Measurements from ENCODE around the gene HYAL3.

HYAL3 gene, protein sequence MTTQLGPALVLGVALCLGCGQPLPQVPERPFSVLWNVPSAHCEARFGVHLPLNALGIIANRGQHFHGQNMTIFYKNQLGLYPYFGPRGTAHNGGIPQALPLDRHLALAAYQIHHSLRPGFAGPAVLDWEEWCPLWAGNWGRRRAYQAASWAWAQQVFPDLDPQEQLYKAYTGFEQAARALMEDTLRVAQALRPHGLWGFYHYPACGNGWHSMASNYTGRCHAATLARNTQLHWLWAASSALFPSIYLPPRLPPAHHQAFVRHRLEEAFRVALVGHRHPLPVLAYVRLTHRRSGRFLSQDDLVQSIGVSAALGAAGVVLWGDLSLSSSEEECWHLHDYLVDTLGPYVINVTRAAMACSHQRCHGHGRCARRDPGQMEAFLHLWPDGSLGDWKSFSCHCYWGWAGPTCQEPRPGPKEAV

DNA sequence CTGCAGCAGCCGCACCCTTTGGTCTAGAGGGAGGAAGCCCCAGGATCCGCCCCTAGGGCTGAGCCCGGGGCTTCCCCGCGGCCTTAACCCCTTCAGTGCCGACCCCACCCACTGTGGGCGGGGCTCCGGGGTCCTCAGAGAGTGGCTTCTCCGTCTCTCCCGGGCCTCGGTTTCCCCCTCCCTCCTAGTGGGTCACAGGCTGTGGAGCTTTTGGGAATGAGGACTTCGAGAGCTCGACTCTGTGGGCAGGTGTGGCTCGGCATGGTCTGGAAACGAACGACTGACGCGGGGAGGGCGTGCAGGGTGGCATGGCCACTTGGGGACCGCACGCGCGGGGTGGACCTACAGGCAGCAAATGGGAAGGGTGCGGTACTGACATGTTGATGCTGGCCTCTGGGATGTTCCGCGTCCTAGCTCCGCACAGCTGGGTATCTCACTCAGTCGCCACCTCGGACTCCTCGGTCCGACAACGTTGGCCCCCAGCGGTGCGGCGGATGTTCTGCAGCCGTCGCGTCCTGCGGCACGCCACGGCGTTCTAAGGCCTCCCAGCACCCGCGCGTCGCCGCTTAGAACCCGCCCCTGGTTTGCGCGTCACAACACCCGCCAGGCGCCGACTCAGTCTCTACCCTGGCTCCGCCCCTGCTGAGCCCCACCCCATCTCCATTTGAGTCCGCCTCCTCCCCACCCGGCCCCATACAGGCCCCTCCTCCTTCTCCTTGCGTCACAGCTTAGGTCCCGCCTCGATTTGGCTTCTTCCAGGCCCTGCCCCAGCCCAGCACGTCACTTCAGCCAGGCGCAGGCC, at the start of gene HYAL3, which contains the start of gene NAA80:
HYAL3 (minus strand) TSS at position 570 of the 802 bp plus-strand sequence. CDS start 3,803 bp downstream, outside the sequence.
NAA80 (minus strand) TSS at position 570 of the 802 bp plus-strand sequence. CDS start 1,942 bp downstream, outside the sequence.
- TF ChIP-seq ZNF274 (IDR thresholded peaks at IDR 0.05; ENCODE audit: low read depth, low read length) = no peak
- TF ChIP-seq YY1 (IDR thresholded peaks at IDR 0.05; ENCODE audit: insufficient read depth, insufficient read length) = no peak
- no peak for TF ChIP-seq SUZ12 (IDR thresholded peaks at IDR 0.05; ENCODE audit: extremely low read depth, insufficient read depth, insufficient read length)
- Histone ChIP-seq H3K4me3 (ENCODE audit: insufficient read length, low read depth) (peak within 1 kb of the TSS; percentile 93), H3K9ac (ENCODE audit: insufficient read length, low read depth) (peak within 1 kb of the TSS; percentile 95), H3K9me3 (ENCODE audit: insufficient read depth, low read length) (no peaks in the 10 kb centered on the region), H3K36me3 (ENCODE audit: insufficient read depth, insufficient read length, low read length) (peaks cover 9% of the 10 kb centered on the region), H3K27me3 (ENCODE audit: insufficient read depth, insufficient read length) (no peaks in the 10 kb centered on the region), H3K4me1 (ENCODE audit: insufficient read depth, insufficient read length) (peaks cover 20% of the 10 kb centered on the region)
- DNase-seq (ENCODE audit: low read depth, low spot score) = peak; percentile 99

DNA sequence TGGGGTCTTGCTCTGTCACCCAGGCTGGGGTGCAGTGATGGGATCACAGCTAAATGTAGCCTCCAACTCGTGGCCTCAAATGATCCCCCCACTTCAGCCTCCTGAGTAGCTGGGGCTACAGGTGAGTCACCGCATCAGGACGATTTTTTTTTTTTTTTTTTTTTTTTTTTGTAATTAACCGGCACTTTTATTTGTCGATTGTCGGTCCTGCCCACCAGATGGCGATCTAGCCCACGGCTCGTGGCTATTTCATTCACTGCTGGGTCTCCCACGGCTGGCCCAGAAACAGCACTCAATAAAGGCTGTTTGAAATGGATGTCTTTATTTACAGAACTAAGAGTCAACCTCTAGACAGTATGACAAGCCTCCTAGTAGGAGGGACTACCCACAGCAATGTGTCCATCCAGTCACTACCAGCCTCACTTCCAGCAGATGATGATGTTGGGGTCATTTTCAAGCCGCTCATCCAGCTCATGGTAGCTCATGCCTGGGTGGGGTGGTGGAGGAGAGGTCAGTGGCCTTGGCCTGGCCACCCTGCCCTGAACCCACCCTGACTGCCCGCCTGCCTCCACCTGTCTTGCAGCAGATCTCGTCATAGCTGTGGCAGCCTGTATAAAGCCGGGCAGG, 48.1 kb upstream of the HYAL3 start:
- Histone ChIP-seq H3K27me3 (ENCODE audit: insufficient read depth, insufficient read length) (peaks cover 29% of the 10 kb centered on the region), H3K9me3 (ENCODE audit: insufficient read depth, low read length) (no peaks in the 10 kb centered on the region), H3K4me3 (ENCODE audit: insufficient read length, low read depth) (no peak overlapping the region), H3K9ac (ENCODE audit: insufficient read length, low read depth) (no peak overlapping the region), H3K36me3 (ENCODE audit: insufficient read depth, insufficient read length, low read length) (peaks cover 32% of the 10 kb centered on the region), H3K4me1 (ENCODE audit: insufficient read depth, insufficient read length) (peaks cover 15% of the 10 kb centered on the region)
- DNase-seq (ENCODE audit: low read depth, low spot score) = no peak
- TF ChIP-seq SUZ12 (IDR thresholded peaks at IDR 0.05; ENCODE audit: extremely low read depth, insufficient read depth, insufficient read length) = no peak
- TF ChIP-seq ZNF274 (IDR thresholded peaks at IDR 0.05; ENCODE audit: low read depth, low read length) = no peak
- no peak for TF ChIP-seq YY1 (IDR thresholded peaks at IDR 0.05; ENCODE audit: insufficient read depth, insufficient read length)

DNA sequence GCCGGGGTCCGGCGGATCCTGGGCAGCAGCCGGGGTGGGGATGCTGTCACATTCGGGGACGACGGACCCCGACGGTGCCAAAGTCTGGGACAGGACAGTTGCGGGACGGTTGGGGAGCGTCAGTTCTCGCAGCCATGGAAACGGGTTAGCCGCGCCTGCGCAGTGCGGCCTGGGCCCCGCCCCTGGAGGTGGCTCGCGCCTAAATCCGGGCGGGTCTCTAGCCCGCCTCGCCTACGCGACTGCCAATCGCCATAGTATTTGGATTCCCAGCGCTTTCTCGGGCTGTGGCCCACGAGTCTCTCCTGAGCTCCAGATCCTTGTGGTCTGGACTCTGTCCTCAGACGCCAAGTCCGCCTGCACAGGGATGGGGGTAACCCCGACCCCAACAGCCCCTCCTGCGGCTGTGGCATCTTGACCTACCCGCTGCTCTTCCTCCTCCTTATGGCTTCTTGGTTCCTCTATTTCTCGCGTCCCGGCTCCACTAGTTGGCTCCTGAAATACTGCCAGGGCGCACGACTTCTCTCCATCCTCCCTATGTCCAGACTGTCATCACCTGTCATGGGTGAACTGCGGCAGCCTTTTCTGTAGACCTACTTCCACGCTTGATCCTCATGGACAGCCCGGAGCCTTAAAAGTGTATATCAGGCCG, 46.5 kb upstream of the HYAL3 start, which contains the start of gene ZMYND10:
ZMYND10 (minus strand) TSS at position 147 of the 649 bp plus-strand sequence. CDS start 153 bp downstream, outside the sequence.
- Histone ChIP-seq H3K4me1 (ENCODE audit: insufficient read depth, insufficient read length) (peaks cover 16% of the 10 kb centered on the region), H3K4me3 (ENCODE audit: insufficient read length, low read depth) (peak within 1 kb of the TSS; percentile 31), H3K9me3 (ENCODE audit: insufficient read depth, low read length) (no peaks in the 10 kb centered on the region), H3K9ac (ENCODE audit: insufficient read length, low read depth) (peak within 1 kb of the TSS; percentile 74), H3K36me3 (ENCODE audit: insufficient read depth, insufficient read length, low read length) (peaks cover 23% of the 10 kb centered on the region), H3K27me3 (ENCODE audit: insufficient read depth, insufficient read length) (peaks cover 36% of the 10 kb centered on the region)
- peak; percentile 54 for DNase-seq (ENCODE audit: low read depth, low spot score)
- TF ChIP-seq ZNF274 (IDR thresholded peaks at IDR 0.05; ENCODE audit: low read depth, low read length) (no peak), SUZ12 (IDR thresholded peaks at IDR 0.05; ENCODE audit: extremely low read depth, insufficient read depth, insufficient read length) (no peak), YY1 (IDR thresholded peaks at IDR 0.05; ENCODE audit: insufficient read depth, insufficient read length) (no peak)

DNA sequence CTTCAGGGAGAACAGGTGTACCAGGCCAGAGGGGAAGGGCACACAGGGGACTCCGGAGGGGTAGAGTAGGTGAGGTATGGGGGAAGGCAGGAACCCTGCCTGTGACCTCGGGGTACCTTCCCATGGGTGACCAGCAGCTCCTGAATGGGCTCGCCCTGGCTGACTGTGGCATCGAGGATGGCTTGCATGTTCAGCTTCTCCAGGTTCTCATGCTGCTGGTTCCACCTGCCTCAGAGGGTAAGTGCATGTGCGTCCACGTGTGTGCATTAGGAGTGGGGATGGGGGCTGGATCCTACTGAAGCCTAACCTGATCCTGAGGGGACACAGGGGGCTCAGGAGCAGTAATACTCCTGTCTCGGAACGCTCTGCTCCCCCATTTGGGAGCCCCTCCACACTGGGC, 45.8 kb upstream of the HYAL3 start:
- no peak for DNase-seq (ENCODE audit: low read depth, low spot score)
- peak overlapping the region; percentile 31 for H3K4me3 ChIP-seq (ENCODE audit: insufficient read length, low read depth)
- peak overlapping the region; percentile 74 for H3K9ac ChIP-seq (ENCODE audit: insufficient read length, low read depth)
- H3K9me3 ChIP-seq (ENCODE audit: insufficient read depth, low read length) = no peaks in the 10 kb centered on the region
- H3K4me1 ChIP-seq (ENCODE audit: insufficient read depth, insufficient read length) = peaks cover 16% of the 10 kb centered on the region
- no peak for TF ChIP-seq ZNF274 (IDR thresholded peaks at IDR 0.05; ENCODE audit: low read depth, low read length)
- peaks cover 40% of the 10 kb centered on the region for H3K27me3 ChIP-seq (ENCODE audit: insufficient read depth, insufficient read length)
- peaks cover 23% of the 10 kb centered on the region for H3K36me3 ChIP-seq (ENCODE audit: insufficient read depth, insufficient read length, low read length)

DNA sequence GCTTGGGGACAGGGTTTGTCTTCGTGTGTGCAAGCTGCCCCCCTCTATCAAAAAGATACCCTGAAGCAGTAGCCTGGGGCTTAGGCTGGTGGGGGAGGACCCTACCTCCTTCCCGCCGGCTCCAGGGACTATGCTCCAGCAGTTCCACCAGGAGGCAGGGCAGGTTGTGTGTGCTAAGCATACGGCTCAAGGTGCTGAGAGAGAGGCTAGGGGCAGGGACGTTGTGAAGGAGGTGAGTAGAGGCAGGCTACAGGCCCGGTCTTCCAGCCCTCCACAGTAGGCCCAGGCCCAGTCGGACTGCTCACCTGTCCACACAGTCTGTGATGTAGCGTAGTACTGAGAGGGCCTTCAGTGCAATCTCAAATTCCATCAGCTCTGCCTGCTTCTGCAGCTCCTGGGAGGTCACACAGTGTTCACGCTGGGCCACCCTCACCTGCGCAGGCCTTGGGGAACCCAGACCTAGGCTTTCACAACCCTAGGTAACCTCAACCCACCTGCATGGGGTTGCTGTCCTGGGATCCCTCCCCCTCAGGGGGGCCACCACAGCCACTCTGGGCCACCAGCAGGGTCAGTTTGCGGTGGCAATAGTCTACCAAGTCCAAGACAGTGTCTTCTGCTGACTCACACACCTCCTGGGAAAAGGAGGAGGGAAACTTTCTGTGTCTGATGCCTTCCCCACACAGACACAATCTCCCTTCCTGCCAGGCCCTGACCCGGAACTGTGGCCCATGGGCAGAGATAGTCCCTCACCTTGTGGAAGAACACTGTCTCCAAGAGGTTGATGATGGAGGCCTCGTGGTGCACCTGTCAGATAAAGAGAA, 43.8 kb upstream of the HYAL3 start:
- Histone ChIP-seq H3K27me3 (ENCODE audit: insufficient read depth, insufficient read length) (peaks cover 40% of the 10 kb centered on the region), H3K4me1 (ENCODE audit: insufficient read depth, insufficient read length) (peaks cover 18% of the 10 kb centered on the region), H3K4me3 (ENCODE audit: insufficient read length, low read depth) (no peak overlapping the region), H3K9ac (ENCODE audit: insufficient read length, low read depth) (no peak overlapping the region), H3K9me3 (ENCODE audit: insufficient read depth, low read length) (no peaks in the 10 kb centered on the region), H3K36me3 (ENCODE audit: insufficient read depth, insufficient read length, low read length) (peaks cover 8% of the 10 kb centered on the region)
- no peak for DNase-seq (ENCODE audit: low read depth, low spot score)
- TF ChIP-seq YY1 (IDR thresholded peaks at IDR 0.05; ENCODE audit: insufficient read depth, insufficient read length) (no peak), SUZ12 (IDR thresholded peaks at IDR 0.05; ENCODE audit: extremely low read depth, insufficient read depth, insufficient read length) (no peak), ZNF274 (IDR thresholded peaks at IDR 0.05; ENCODE audit: low read depth, low read length) (no peak)
